Skeletal muscle cell (primary cell): ENCODE measurements around the gene ARID1B.

Experiments used
- DNase-seq: peaks from one replicate; pipeline ENCODE4 v3.0.0-alpha.2; 2010; ENCODE audit warnings: low read depth
- H3K4me3 ChIP-seq: 2 replicates; pipeline ENCODE4 v1.5.1; 2011; ENCODE audit warnings: low read depth, mild to moderate bottlenecking, control low read depth, low read length, moderate library complexity

Gene ARID1B

GRCh38 chr6:156868385-156868784 lies 91.2 kb downstream of the ARID1B start:
- no peak for DNase-seq
- no peak overlapping the region for H3K4me3 ChIP-seq

- no peak for DNase-seq
- H3K4me3 ChIP-seq, result no peak overlapping the region
These were observed 92.8 kb downstream of the ARID1B start for GRCh38 chr6:156869980-156870398.

DNA sequence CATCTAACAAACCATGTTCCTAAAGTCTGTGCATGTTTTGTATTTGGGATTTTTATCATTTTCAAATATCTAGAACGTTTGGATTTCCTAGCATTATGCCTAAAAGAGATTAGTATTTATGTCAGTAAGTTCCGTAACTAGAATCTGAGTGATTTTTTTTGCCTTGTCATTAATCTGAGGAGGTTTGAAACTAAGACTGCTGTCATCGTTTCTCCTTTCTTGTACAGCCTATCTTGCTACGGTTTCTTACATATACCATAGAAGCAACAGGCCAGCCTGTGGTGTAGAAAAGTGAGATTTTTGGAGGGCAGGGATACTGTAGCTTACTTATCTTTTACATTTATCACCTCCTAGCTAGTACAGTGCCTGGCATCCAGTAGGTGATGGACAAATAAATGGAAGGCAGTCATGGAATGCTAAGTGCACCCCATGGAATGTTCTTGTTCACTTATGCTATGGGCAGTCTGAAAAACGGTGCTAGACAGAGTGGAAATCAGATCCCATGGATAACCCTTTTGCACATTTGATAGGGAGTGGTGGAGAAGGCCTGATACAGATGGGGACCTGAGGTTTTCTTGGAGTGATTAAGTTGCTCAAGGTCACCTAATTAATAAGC lies 93.9 kb downstream of the ARID1B start:
- DNase-seq, result no peak
- H3K4me3 ChIP-seq, result no peak overlapping the region

DNA sequence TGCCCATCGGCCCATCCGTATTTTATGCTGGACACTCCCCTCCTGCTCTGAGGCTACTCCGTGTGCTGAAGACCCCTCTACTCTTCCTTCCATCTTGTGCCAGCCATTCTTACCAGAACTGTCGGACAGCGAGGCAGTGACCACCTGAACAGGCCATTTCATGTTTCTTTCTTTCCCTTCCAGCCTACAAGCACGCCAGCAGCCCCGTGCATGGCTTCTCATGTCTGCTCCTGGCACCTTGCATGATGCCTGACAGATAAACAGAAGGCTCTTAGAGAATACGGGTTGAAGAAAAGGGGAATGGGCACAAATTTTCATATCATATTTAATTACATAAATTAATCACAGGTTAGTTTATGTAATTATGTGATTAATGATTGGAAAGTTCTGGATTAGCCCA lies 95.7 kb downstream of the ARID1B start:
- no peak overlapping the region for H3K4me3 ChIP-seq
- no peak for DNase-seq

- no peak for DNase-seq
These were observed 96.6 kb downstream of the ARID1B start for GRCh38 chr6:156873654-156874380.

GRCh38 chr6:156875062-156875461 lies 97.9 kb downstream of the ARID1B start:
- H3K4me3 ChIP-seq, result no peak overlapping the region
- DNase-seq, result no peak

More at GRCh38 chr6:156873654-156874380, 96.6 kb downstream of the ARID1B start:
- no peak overlapping the region for H3K4me3 ChIP-seq

- no peak overlapping the region for H3K4me3 ChIP-seq
- DNase-seq, result no peak
These were observed 99.1 kb downstream of the ARID1B start for GRCh38 chr6:156876302-156876701.

GRCh38 chr6:156877126-156877863 lies 100.1 kb downstream of the ARID1B start:
- no peak overlapping the region for H3K4me3 ChIP-seq

GRCh38 chr6:156878681-156879080 lies 101.5 kb downstream of the ARID1B start:
- no peak overlapping the region for H3K4me3 ChIP-seq
- no peak for DNase-seq

More at GRCh38 chr6:156877126-156877863, 100.1 kb downstream of the ARID1B start:
- DNase-seq, result no peak

DNA sequence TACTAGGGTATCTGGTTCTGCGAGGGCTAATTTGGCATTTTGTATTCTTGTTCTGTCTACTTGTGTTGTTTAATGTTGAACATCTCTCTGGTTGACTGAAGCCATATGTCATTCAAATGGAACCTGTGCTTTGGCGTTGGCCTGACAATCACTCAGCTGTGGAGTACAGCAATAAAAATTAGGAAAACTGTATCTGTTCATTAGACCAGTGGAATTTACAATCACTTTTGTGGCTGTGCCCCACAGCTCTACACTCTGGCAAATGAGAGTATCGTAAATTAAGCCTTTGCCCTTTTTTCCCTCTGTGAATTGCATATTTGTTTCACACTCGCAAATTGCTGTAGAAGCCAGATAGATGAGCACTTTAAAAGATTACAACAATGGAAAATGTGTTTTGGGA lies 102.0 kb downstream of the ARID1B start:
- DNase-seq, result no peak
- H3K4me3 ChIP-seq, result no peak overlapping the region

DNA sequence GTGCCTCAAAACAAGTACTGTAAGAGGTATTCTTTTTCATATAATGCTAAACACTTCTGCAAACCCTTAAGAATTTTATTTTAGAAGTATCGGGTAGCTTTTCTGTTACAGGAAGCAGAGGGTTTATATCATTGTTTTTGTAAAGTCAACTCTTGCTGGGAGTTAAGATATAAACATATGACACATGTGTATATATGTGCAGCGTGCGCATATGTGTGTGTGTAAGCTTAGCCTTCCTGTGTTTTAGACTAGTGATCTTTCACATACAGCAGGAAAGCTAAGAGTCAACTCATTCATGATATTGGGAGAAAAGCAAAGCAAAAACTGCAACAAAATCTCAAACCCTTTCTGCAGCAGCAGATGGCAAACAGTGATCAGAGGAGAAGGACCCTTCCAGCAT lies 102.4 kb downstream of the ARID1B start:
- no peak for DNase-seq
- H3K4me3 ChIP-seq, result no peak overlapping the region

DNA sequence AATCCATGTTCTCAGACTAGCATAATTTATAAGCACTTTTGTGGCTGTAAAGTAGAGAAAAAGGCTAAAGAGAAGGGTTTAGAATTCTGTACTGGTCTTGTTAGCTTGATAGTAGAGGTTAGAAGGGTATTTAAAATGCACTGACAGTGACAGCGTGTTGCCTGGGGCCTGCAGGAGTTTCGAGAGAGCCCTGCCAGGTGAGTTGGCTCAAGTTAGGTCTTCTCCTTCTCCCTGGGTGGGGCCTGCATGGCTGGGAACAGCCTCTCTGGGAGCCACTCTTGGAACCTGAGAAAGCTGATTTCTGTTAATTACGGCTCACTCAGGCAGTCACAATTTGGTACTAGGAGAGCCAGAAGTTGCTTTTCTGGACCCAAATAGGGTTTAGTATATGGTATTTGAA lies 103.7 kb downstream of the ARID1B start:
- no peak overlapping the region for H3K4me3 ChIP-seq
- no peak for DNase-seq

DNA sequence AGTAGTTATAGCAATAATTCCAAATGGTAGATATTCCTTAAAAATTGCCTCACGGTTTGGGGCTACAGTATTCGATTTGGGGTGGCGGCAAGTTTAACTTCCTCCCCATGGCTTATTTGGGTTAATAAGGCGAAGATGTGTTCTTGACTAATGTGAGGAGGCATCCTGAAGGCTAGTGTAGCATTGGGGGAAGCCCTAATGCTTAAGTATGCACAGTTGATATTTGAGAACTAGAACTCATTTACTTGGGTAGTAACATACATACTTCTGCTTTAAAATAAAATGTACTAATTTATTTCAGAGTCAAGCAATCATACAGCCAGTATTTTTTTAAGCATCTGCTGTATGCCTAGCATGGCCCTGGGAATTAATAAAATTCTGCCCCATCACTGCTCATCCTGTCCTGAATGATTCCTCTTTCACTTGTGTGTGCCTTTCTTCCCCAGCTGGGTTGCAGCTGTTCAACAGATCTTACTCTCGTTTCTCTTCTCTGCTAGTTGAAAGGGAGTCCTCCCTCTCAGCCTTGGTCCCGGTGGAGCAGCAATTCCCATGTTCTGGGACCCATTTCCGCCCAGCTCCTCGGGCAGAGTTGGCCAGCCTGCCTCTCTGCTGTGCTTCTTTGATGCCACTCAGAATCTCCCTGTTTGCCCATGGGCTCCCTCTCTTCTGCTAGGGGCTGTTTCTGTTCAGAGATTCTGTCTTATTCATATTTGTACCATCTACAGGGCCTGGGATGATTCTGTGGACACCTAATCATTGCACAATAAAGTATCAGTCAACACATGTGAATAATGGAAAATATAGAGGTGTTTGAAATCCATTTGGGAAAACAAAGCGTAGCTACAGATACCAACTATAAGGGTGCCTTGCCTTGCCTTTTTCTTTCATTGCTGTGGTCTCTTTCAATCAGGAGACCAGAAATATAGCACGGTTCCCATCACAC lies 104.8 kb downstream of the ARID1B start:
- DNase-seq, result no peak

DNA sequence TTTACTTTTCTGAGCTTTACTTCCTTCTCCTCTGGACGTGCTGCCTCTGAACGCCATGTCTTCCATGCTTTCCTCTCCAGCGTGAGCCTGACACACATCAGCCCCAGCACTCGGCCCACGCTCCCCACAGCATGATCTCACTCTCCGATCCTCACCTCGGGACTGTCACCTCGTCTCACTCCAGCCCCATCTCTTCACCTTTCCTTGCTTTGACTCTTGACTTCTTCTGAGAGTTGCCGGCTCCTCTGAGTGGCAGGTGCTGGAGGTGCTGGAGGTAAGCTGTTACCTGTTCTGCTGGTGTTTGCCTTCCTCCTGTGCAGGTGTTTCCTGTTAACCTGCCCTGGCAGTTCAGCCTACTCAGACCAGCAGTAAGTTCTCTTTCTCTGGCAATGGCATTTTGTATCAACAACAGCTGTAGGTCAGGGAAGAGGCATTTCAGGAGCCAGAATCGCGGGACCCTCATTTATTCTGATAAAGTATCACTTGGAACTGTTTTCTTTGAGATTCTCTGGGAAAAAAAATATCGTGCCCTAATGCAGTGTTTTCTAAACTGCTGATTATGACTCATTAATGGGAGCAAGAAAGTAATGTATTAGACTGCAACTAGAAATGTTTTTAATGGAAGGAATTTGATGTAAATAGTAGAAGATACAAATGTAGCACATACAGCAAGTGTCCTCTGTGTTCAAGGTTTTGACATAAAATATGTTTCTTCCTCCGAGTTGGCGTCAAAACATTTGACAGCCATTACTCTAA lies 106.5 kb downstream of the ARID1B start:
- no peak overlapping the region for H3K4me3 ChIP-seq
- no peak for DNase-seq

More for the DNA sequence above, 104.8 kb downstream of the ARID1B start:
- H3K4me3 ChIP-seq, result no peak overlapping the region

- no peak overlapping the region for H3K4me3 ChIP-seq
- DNase-seq, result no peak
These were observed 107.1 kb downstream of the ARID1B start for GRCh38 chr6:156884306-156884705.

- DNase-seq, result no peak
- no peak overlapping the region for H3K4me3 ChIP-seq
These were observed 108.4 kb downstream of the ARID1B start for GRCh38 chr6:156885562-156885961.

- DNase-seq, result no peak
These were observed 109.2 kb downstream of the ARID1B start for GRCh38 chr6:156886409-156886808.

DNA sequence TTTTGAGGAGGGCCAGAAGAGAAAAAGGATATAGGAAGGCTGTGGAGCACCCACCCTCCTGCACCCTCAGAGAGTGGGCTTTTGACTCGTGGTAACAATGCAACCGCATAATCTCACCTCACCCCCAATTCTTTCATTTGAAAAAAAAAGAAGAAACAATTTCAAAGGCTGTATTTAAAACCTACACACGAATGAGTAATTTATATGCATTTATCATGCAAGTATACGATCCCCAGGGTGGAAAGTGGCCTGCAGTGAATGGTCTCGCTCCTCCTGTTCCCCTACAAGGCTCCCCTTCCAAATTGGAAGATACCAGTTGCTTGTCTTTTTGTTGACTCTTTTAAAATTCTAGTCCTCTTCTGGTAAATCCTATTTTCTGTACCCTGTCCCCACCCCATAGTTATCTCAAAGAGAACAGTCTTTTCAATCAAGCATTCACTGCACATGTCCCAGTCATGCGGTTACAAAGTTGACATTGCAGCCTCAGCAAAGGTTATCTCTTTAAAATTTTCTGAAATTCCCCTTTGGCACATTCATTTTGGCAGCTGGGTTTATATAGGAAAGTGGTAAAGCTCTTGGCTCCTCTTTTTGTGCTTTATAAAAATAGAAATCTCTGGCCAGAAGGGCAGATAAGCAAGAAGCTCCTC lies 110.6 kb downstream of the ARID1B start:
- no peak overlapping the region for H3K4me3 ChIP-seq
- DNase-seq, result no peak

More at GRCh38 chr6:156886409-156886808, 109.2 kb downstream of the ARID1B start:
- H3K4me3 ChIP-seq, result no peak overlapping the region
